Stimulated activated CD8-positive, alpha-beta memory T cell treated with anti-CD3 and anti-CD28 coated beads, Interleukin-7, amount 100 ng/mL, for 1 hour (primary cell): ENCODE results near the gene DSPP.

Experiments
- DNase-seq, 2 donors: peaks; one replicate each; pipeline ENCODE4 v3.0.0-alpha.2; 2020; ENCODE audit warnings: low read depth in 2 of 2

Gene DSPP

GRCh38 chr4:87631668-87632067, 23.3 kb downstream of the DSPP start:
- no peak for DNase-seq

GRCh38 chr4:87632469-87632868, 24.1 kb downstream of the DSPP start:
- DNase-seq, result no peak

GRCh38 chr4:87633243-87633642, 24.9 kb downstream of the DSPP start:
- no peak for DNase-seq

- no peak for DNase-seq
Observed at GRCh38 chr4:87644286-87644685, 36.0 kb downstream of the DSPP start.

GRCh38 chr4:87649980-87650379, 41.7 kb downstream of the DSPP start, which contains the start of gene DMP1:
Gene DMP1 (plus strand): TSS chr4:87650280. CDS start chr4:87656493, 6,213 bp downstream.
- DNase-seq, result no peak

- DNase-seq, result no peak
Observed at GRCh38 chr4:87650938-87651337, 42.6 kb downstream of the DSPP start.

- DNase-seq, result no peak
Observed at GRCh38 chr4:87651941-87652340, 43.6 kb downstream of the DSPP start.

DNA sequence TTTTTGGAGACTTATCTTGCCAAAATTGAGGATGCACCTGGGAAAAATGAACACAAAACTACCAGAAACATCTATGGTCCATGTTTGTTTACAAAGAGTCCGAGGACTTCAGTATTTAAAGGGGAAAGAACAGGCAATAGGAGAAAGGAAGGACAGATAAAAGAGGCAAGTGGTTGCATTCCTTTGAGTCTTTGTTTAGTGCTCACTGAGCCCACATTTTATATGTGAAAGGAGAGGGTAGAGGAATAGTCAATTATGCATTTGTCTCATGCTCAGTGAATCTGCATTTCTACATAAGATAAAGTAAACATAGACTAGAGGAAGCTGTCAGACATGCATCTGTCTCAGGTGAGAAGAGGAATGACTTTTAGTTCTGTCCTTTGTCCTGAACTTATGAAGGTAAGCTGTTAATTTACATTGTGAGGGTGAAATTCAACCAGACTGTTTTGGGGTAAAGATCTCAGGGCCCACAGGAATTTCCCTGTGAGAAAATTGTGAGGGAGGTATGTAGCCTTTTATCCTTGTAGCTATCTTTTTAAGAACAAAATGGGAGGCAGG, 46.2 kb downstream of the DSPP start:
- no peak for DNase-seq

- DNase-seq, result no peak
Observed at GRCh38 chr4:87657525-87657924, 49.2 kb downstream of the DSPP start.

GRCh38 chr4:87659247-87659931, 51.1 kb downstream of the DSPP start:
- no peak for DNase-seq

- DNase-seq, result no peak
Observed at GRCh38 chr4:87662871-87663270, 54.5 kb downstream of the DSPP start.
